ENCODE data around the gene CDRT4. TPM values are rescaled to one million over a fixed set of nuclear protein-coding genes. Genes with fewer than 3 reads are reported as not detected.

The CDRT4 gene
- total and polyA plus RNA-seq, 2 experiments from 2014 or later: 6.5 to 13.0 TPM

GRCh38 chr17:15457723-15458094, 9.7 kb downstream of the CDRT4 start:
- no peaks in the 10 kb centered on the region for H3K27me3 Mint-ChIP-seq (ENCODE audit: insufficient read depth, low read depth, poor library complexity)
- H3K36me3 Mint-ChIP-seq (ENCODE audit: low read depth): peaks cover 34% of the 10 kb centered on the region
- Histone ChIP-seq H3K79me2 (replicated peaks; ENCODE audit: insufficient read depth) (no peaks in the 10 kb centered on the region), H3K4me2 (no peak overlapping the region), H3K9me2 (ENCODE audit: insufficient read depth) (0 out of 2 replicates have a peak, but pooled peaks cover 5% of the 10 kb centered on the region), H3F3A (replicated peaks; ENCODE audit: low read depth) (no peaks in the 10 kb centered on the region), H2AFZ (no peak overlapping the region), H3K27ac (ENCODE audit: low read depth) (no peak overlapping the region), H3K4me1 (ENCODE audit: insufficient read depth) (no peaks in the 10 kb centered on the region), H3K27me3 (ENCODE audit: insufficient read depth) (no peaks in the 10 kb centered on the region), H4K20me1 (replicated peaks; ENCODE audit: insufficient read depth) (no peaks in the 10 kb centered on the region), H3K36me3 (ENCODE audit: insufficient read depth) (no peaks in the 10 kb centered on the region), H3K4me3 (no peak overlapping the region)
- H3K4me1 Mint-ChIP-seq: no peaks in the 10 kb centered on the region
- DNase-seq (ENCODE audit: low spot score) (no peak), ATAC-seq (no peak)
- no peak overlapping the region for H3K4me3 Mint-ChIP-seq
- H3K27ac Mint-ChIP-seq: no peak overlapping the region
- TF ChIP-seq STAT1 (IDR thresholded peaks at IDR 0.05; ENCODE audit: unreplicated experiment) (no peak), ZNF462 (CRISPR knock-in tag; IDR thresholded peaks at IDR 0.05) (no peak)
- peaks cover 8% of the 10 kb centered on the region; the same call in 2 of the 3 replicates for H3K9me3 Mint-ChIP-seq

- Mint-ChIP-seq H3K4me3 (no peak overlapping the region), H3K36me3 (ENCODE audit: low read depth) (peaks cover 31% of the 10 kb centered on the region), H3K4me1 (no peaks in the 10 kb centered on the region), H3K9me3 (peaks cover 8% of the 10 kb centered on the region; the same call in 2 of the 3 replicates), H3K27me3 (ENCODE audit: insufficient read depth, low read depth, poor library complexity) (no peaks in the 10 kb centered on the region), H3K27ac (no peak overlapping the region)
- no peak for DNase-seq (ENCODE audit: low spot score)
- no peak for ATAC-seq
- Histone ChIP-seq H2AFZ (no peak overlapping the region), H4K20me1 (replicated peaks; ENCODE audit: insufficient read depth) (no peaks in the 10 kb centered on the region), H3K27ac (ENCODE audit: low read depth) (no peak overlapping the region), H3F3A (replicated peaks; ENCODE audit: low read depth) (no peaks in the 10 kb centered on the region), H3K4me1 (ENCODE audit: insufficient read depth) (no peaks in the 10 kb centered on the region), H3K4me2 (no peak overlapping the region), H3K36me3 (ENCODE audit: insufficient read depth) (no peaks in the 10 kb centered on the region), H3K4me3 (no peak overlapping the region), H3K9me2 (ENCODE audit: insufficient read depth) (no peaks in the 10 kb centered on the region), H3K79me2 (replicated peaks; ENCODE audit: insufficient read depth) (no peaks in the 10 kb centered on the region), H3K27me3 (ENCODE audit: insufficient read depth) (no peaks in the 10 kb centered on the region)
- no peak for TF ChIP-seq ZNF331 (CRISPR knock-in tag; IDR thresholded peaks at IDR 0.05; ENCODE audit: low read depth)
- no peak for TF ChIP-seq EZH2phosphoT487 (IDR thresholded peaks at IDR 0.05; ENCODE audit: unreplicated experiment)
- no peak for TF ChIP-seq ZNF114 (CRISPR knock-in tag; IDR thresholded peaks at IDR 0.05)
- no peak for TF ChIP-seq STAT1 (IDR thresholded peaks at IDR 0.05; ENCODE audit: unreplicated experiment)
- TF ChIP-seq REST (IDR thresholded peaks at IDR 0.05; ENCODE audit: unreplicated experiment): no peak
- no peak for TF ChIP-seq JUNB (IDR thresholded peaks at IDR 0.05; ENCODE audit: unreplicated experiment)
- TF ChIP-seq POLR2AphosphoS5 (IDR thresholded peaks at IDR 0.05; ENCODE audit: low read depth): no peak
Observed at GRCh38 chr17:15456972-15457722, 10.3 kb downstream of the CDRT4 start.

All from GM23338 (cell line).